HG03175 (cell line): ENCODE measurements around the gene ARF3.
A peak's percentile ranks its signal among the peaks of the same experiment; 100 is the strongest.

Experiments used
- ATAC-seq: cut with Tn5 transposase; IDR thresholded peaks from one replicate; pipeline ENCODE4 v1.9.1; 2021; ENCODE audit warnings: mild to moderate bottlenecking, moderate library complexity; ENCODE audit not compliant: unreplicated experiment

ARF3 gene

DNA sequence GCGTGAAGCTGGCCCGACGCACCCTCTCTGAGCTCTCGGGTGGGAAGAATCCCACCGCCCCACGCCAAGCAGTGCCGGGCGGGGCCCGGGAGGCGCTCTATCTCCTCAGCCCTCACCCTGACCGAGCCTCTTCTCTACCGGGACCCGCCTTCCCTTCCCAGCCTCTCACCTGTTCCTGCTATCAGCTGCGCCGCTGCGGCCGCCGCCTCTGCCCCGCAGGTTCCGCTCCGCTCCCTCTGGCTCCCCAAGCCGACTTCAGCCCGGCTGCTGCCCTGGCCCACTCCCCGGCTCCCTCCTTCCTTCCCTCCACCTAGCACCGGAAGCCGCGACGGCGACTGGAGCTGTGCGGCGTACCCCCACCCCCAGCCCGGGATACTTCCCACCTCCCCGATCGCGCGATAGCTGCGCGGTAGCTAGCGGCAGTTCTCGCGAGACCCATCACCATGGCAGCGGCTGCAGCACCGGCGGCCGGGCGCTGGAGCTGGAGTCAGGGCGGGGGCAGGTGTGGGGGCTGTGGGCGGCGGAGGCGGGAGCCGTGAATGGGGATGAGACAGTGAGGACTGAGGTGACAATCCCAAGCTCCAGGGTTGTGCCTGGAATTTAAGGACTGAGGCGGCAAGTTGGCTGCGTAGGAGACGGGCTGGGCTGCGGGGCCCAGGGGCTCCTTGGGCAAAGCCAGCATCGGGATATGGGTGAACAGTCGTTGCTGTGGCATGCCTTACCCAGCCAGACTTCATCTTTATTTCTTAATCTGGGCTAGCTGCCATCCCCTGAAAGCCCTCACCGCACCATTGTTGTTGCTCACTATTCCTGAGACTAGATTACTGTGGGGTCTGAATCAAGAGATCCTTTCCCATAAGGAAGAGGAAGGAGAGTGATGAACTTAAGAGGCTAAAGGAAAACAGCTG lies at the start of gene ARF3:
Gene ARF3 (minus strand): TSS at position 347 of the 908 bp plus-strand sequence. CDS start 16,392 bp downstream, outside the sequence.
- peak; percentile 88 for ATAC-seq

DNA sequence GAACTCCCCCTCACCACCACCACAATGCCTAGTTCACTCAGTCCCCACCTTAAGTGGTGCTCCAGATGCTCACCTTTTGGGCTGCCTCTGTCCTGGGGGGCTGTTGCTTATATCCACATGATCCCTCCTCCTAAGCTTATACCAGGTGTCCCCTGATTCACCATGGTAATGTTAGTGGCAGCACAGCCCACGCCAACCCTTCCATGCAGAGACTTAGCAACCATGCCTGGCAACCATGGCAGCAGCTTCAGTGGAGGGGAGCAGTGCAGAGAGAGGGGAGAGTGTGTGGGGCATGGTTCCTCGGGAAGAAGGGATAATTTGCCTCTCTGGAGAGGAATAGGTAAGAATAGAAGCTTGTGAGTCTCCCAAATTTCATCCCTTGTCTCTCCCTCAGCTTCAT lies 43.1 kb upstream of the ARF3 start:
- no peak for ATAC-seq

- ATAC-seq: peak; percentile 39
These were observed 42.3 kb upstream of the ARF3 start, which contains the start of gene DDN for GRCh38 chr12:48999371-49000131. Gene DDN (minus strand): TSS chr12:48999375. CDS start chr12:48999287, 88 bp downstream.

- ATAC-seq: no peak
These were observed 41.4 kb upstream of the ARF3 start for GRCh38 chr12:48998497-48999353.

GRCh38 chr12:48997719-48998496 lies 40.6 kb upstream of the ARF3 start:
- ATAC-seq: no peak

DNA sequence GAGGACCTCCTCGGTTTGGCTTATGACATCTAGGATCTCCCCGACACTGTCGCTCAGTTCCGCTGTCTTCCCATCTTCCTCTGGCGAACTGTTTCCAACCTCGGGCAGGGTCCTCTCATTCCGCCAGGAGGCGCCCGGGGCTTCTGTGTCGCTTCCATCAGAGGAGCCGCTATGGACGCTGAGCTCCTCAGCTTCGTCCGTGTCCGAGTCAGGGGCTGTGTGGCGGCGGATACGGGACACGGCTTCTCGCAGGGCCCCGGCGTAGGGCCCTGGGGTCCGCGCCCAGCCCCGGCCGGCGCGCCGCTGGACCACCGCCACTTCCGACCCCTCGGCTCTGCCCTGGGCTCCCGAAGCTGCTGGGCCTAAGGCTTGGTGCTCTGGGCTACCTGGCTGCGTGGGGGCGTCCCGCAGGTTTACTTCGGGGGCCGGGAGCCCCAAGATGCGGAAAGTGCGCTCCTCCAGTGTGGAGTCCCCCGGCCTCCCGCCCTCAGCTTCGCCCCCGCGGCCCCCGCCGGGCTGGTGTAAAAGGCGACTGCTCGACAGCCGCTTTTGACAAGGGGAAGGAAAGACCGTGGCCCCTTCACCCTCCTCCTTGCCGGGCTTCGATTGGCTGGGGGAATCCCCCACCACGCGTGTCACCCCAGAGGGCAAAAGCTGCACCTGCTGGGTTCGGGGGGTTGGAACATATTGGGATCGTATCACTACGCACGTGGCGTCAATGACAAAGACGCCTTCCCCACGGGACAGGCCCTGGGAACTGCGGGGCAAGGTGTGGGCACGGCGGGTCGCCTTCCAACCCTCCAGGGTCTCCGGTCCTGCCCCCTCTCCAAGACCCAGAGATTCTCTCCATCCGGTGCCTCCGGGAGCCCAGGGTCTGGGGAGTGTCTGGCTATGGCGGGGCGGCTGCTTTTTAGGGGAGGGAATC lies 39.8 kb upstream of the ARF3 start:
- ATAC-seq: no peak

DNA sequence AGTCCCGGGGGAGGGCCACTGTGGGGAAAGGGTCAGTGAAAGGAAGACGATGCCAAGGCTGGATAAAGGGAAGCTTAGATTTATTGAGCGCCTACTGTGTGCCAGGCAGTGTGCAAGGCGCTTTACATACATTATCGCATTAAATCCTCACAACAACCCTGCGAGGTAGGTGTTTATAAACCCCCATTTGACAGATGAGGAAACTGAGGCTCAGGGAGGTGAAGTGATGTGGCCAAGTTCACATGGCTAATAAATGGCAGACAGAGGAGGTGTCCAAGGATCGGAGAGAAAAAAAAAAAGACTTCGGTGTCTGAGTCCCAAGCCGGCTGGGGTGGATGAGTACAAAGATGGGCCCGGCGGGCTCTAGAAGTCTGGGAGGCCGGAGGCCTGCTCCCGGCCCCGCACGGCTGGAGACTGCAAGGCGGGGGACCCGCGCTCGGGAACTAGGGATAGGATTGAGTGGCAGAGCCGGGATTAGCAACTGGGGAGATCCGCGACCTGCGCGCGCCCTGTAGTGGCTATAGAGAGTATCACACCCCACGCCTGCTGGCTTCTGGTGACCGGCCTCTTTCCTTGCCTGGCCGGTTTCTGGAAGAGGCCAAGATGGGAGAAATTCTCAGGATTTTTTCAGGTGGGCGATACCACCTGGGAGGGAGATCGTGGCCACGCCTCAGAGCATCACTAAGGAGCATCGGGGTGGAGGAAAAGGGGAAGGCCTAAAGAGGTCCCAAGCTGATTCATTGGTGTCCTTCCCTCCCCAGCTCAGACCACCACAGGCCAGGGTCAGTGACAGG lies 38.0 kb upstream of the ARF3 start:
- no peak for ATAC-seq

DNA sequence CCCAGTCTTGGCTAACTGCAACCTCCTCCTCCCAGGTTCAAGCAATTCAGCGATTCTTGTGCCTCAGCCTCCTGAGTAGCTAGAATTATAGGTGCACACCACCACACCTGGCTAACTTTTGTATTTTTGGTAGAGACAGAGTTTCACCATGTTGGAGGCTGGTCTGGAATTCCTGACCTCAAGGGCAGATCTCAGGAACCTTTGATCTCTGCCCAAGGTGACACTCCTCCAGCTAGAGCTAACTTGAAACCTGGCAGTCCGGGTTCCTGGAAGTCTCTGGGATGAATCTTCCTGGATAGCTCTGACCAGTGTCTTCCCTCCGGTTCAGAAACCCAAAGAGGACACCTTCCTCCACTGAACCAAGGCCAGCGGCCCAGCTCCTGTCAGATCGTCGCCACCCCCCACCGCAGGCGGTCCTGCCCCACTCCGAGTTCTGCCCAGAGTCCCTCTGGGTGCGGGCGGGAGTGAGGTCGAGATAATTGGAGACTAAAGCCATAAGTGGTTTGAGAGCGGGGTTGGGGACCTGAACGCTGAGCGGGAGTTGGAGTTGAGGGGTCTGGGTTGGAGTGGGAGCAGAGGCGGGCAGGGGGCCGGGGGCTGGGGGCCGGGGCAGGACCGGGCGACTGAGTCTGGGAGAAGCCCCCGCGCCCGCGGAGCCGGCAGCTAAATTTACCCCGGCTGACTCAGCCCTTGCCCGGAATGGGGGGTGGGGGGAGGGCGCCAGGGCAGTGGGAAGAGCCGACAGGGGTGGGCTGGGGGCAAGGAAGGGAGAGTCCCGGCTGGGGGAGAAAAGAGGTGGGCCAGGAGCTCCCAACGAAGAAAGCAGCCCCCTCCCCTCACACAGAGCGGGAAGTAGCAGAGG lies 37.2 kb upstream of the ARF3 start:
- ATAC-seq: no peak

- no peak for ATAC-seq
These were observed 36.5 kb upstream of the ARF3 start for GRCh38 chr12:48993787-48994186.

DNA sequence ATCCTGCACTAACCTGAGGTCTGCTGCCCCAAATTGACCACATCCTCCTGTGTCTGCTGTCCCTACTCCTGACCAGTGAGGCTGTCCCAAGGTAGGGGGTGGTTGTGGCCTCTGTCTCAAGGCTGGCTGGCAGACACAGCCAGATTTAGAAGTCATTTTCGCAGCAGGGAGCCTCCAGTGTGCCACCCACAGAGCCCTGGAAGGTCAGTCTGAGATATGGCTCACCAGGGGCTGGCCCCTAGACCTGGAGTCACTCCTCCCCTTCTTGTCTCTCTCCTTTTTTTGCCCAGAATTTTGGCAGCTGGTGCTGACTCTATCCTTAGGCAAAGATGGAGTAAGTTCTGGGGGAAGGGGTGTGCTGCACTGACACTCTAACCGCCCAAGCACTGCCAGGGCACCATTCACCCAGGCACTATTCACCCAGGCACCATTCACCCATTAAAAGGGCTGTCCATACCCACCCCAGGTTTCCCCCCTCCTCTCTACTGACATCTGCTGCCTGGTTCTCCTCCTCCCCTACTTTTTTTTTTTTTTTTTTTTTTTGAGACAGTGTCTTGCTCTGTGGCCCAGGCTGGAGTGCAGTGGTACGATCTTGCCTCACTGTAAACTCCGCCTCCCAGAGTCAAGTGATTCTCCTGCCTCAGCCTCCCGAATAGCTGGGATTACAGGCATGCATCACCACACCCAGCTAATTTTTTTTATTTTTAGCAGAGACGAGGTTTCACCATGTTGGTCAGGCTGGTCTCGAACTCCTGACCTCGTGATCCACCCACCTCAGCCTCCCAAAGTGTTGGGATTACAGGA lies 34.2 kb upstream of the ARF3 start:
- no peak for ATAC-seq

DNA sequence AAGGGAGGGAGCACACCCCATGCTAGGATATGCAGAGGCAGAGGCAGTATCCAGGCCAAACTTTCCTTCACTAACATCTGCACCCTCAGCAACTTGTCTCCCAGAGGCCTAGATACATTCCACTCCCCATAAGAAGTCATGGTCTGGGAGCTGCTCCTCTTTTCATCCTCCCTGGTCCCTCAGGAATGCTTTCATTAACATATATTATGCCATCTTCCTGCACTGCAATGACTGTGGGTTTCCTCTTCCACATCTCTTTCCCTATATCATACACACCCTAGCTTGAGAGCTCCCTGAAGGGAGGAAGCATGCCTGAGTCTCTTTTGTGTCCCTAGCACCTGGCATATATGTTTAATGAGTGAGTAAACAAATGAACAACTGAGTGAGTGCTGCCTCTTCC lies 33.3 kb upstream of the ARF3 start:
- ATAC-seq: no peak

DNA sequence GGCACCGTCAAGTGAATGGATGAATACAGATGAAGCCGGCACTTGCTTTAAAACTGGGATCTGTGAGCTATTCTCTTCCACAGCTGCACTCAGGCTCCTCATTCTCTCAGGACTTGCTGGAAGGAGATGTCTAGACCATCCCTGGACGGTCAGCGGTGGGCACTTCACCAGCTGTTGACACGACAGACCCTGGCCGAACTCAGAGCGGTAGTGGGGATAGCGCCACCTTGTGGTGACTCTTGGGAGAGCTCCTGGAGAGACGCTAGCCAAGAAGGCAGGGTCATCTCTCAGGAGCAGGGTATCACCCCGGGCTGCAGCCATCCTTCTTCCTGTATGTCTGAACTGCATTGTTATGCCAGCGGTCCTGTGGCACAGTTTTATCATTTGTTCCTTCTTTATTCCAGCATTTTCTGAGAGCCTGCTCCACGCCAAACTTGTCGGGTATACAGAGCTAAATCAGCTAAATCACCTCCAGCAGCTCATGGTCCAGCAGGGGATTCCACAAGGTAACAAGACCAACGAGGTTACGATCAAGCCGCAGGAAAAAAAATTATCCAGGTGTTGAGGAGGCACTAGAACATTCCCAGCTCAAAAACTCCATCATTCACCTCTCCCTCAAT lies 30.9 kb upstream of the ARF3 start:
- peak; percentile 41 for ATAC-seq

DNA sequence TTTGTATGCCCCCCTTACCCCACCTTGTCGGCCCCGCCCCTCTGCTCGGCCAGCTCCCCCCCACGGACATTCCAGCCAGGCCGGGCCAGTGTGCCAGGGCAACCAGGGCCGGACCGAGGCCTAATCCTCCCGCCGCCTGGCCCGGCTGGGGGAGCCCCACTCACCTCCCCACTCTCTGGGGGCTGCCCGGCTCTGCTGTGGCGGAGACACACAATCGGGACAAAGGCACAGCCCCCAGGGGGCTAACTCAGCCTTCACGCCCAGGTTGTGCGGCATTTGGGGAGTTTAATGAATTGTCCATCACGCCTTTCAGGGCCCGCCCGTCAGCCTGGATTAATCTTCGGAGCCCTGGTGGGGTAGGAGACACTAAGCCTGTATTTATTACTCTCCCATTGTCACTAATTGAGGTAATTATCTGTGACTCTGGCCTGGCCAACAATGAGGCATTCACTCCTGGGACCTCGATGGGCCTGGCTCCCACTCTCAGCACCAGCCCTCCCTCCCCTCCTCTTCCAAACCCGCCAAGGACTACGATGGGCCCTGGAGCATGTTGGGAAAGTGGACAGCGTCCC lies 29.5 kb upstream of the ARF3 start:
- no peak for ATAC-seq

- no peak for ATAC-seq
These were observed 28.6 kb upstream of the ARF3 start for GRCh38 chr12:48985901-48986300.

GRCh38 chr12:48985475-48985897 lies 28.2 kb upstream of the ARF3 start:
- no peak for ATAC-seq
